Measurements from ENCODE around the gene GORASP2. TPM values are rescaled to one million over a fixed set of nuclear protein-coding genes. Genes with fewer than 3 reads are reported as not detected.

The GORASP2 gene
- total RNA-seq, 1 experiment from 2014 or later = 97.7 TPM

- H2AK5ac ChIP-seq (ENCODE audit: insufficient read length, low read length) = no peak overlapping the region
- no peak overlapping the region for H3K4ac ChIP-seq (ENCODE audit: low read depth, low read length)
- no peak overlapping the region for H3K27ac Mint-ChIP-seq
- H3T11ph ChIP-seq (ENCODE audit: low read length) = no peak overlapping the region
- no peak overlapping the region for H4K8ac ChIP-seq (replicated peaks; ENCODE audit: insufficient read length, low read depth, low read length)
- H3K27ac ChIP-seq (ENCODE audit: insufficient read length, low read depth, low read length) = no peak overlapping the region
- H2BK15ac ChIP-seq (ENCODE audit: low read depth, low read length) = no peak overlapping the region
- no peak overlapping the region for H2BK20ac ChIP-seq (ENCODE audit: low read depth, low read length, poor library complexity, severe bottlenecking)
- no peak overlapping the region for H3K18ac ChIP-seq (ENCODE audit: insufficient read length, low read depth, low read length)
- H3K9me3 ChIP-seq (ENCODE audit: control insufficient read depth, low read depth, low read length) = no peaks in the 10 kb centered on the region
- peaks cover 36% of the 10 kb centered on the region; the same call in 1 of the 2 replicates for H3K79me2 ChIP-seq (ENCODE audit: insufficient read depth, low read length)
- DNase-seq = no peak
- H3K23me2 ChIP-seq (ENCODE audit: insufficient read length, low read depth, low read length, poor library complexity, severe bottlenecking) = peaks cover 10% of the 10 kb centered on the region
- H2BK120ac ChIP-seq (ENCODE audit: low read depth, low read length, poor library complexity, severe bottlenecking) = no peak overlapping the region
- H3K79me1 ChIP-seq (ENCODE audit: insufficient read depth, low read depth, low read length, poor library complexity, severe bottlenecking) = peaks cover 7% of the 10 kb centered on the region
- H4K5ac ChIP-seq (ENCODE audit: insufficient read length, low read depth, low read length) = no peak overlapping the region
- no peak for TF ChIP-seq CTCF (conservative IDR thresholded peaks at IDR 0.05)
- peaks cover 24 to 31% of the 10 kb centered on the region in 2 experiments for H3K4me1 Mint-ChIP-seq
- no peaks in the 10 kb centered on the region for H3K27me3 ChIP-seq (ENCODE audit: insufficient read depth, low read length)
- H2AFZ ChIP-seq (ENCODE audit: low read length) = no peak overlapping the region
- H3K9me3 Mint-ChIP-seq = peaks cover under 1 to 3% of the 10 kb centered on the region in 2 experiments; a peak in 3 of 5 replicates
- H3K4me1 ChIP-seq (ENCODE audit: insufficient read depth, low read length) = peaks cover 4% of the 10 kb centered on the region; the same call in 1 of the 2 replicates
- no peaks in the 10 kb centered on the region for H4K20me1 ChIP-seq (ENCODE audit: control insufficient read depth, insufficient read depth, insufficient read length)
- H3K23ac ChIP-seq (ENCODE audit: insufficient read length, low read depth, low read length) = no peak overlapping the region
- no peak overlapping the region for H3K56ac ChIP-seq (ENCODE audit: insufficient read length, low read depth, low read length)
- peaks cover 0 to 26% (median 14%) of the 10 kb centered on the region in 3 experiments; a peak in 6 of 7 replicates for H3K36me3 Mint-ChIP-seq (ENCODE audit: insufficient read depth in 1 of 3, low read depth in 3 of 3)
- no peak overlapping the region for H3K4me3 Mint-ChIP-seq
- H3K4me2 ChIP-seq (ENCODE audit: insufficient read depth, insufficient read length, low read length) = no peak overlapping the region
- H3K27me3 Mint-ChIP-seq (ENCODE audit: low read depth) = no peaks in the 10 kb centered on the region
- no peak overlapping the region for H3K9ac ChIP-seq (ENCODE audit: extremely low read depth, insufficient read length, low read length)
- no peak overlapping the region for H3K14ac ChIP-seq (ENCODE audit: insufficient read depth, low read length)
- no peak overlapping the region for H2BK5ac ChIP-seq (ENCODE audit: insufficient read length, low read length)
- no peak overlapping the region for H4K91ac ChIP-seq (ENCODE audit: insufficient read length, low read depth, low read length)
- H2BK12ac ChIP-seq (ENCODE audit: insufficient read length, low read depth, low read length) = no peak overlapping the region
These were observed 3.9 kb downstream of the GORASP2 start for GRCh38 chr2:170932948-170933347.

All from H9 (cell line).